ENCODE measurements around the gene ASTL. TPM values are rescaled to one million over a fixed set of nuclear protein-coding genes. Genes with fewer than 3 reads are reported as not detected.

Gene ASTL
- total and polyA plus RNA-seq, 8 donors: 0.08 TPM; not detected in 7

- no peaks in the 10 kb centered on the region for H3K4me1 ChIP-seq
- no peak overlapping the region for H3K4me3 ChIP-seq
- no peak overlapping the region for H3K27ac ChIP-seq
- 74 to 92% (median 84%) methylated on average over 2 of the region's 2 CpGs for WGBS, 5 donors
- H3K27me3 ChIP-seq: peaks cover 0 to 4% (median 0%) of the 10 kb centered on the region in 3 donors
- TF ChIP-seq EP300 (IDR thresholded peaks at IDR 0.05): no peak
- no peak for TF ChIP-seq POLR2A (IDR thresholded peaks at IDR 0.05)
- TF ChIP-seq, protein P1, sequence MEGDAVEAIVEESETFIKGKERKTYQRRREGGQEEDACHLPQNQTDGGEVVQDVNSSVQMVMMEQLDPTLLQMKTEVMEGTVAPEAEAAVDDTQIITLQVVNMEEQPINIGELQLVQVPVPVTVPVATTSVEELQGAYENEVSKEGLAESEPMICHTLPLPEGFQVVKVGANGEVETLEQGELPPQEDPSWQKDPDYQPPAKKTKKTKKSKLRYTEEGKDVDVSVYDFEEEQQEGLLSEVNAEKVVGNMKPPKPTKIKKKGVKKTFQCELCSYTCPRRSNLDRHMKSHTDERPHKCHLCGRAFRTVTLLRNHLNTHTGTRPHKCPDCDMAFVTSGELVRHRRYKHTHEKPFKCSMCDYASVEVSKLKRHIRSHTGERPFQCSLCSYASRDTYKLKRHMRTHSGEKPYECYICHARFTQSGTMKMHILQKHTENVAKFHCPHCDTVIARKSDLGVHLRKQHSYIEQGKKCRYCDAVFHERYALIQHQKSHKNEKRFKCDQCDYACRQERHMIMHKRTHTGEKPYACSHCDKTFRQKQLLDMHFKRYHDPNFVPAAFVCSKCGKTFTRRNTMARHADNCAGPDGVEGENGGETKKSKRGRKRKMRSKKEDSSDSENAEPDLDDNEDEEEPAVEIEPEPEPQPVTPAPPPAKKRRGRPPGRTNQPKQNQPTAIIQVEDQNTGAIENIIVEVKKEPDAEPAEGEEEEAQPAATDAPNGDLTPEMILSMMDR (IDR thresholded peaks at IDR 0.05): no peak
- TF ChIP-seq POLR2AphosphoS5 (IDR thresholded peaks at IDR 0.05): no peak
- intact Hi-C loops (cut with DNase I; ENCODE audit: low total_unique reads): no loop called here
- no peaks in the 10 kb centered on the region for H3K36me3 ChIP-seq
- no peak for DNase-seq
- H3K9me3 ChIP-seq: peaks cover 0 to 13% (median 5%) of the 10 kb centered on the region in 4 donors
Observed at GRCh38 chr2:96081042-96081441, 57.3 kb downstream of the ASTL start.

GRCh38 chr2:96075199-96075771, 63.0 kb downstream of the ASTL start:
- 61 to 86% (median 66%) methylated on average over 2 of the region's 2 CpGs for WGBS, 5 donors
- H3K9me3 ChIP-seq: peaks cover 0 to 20% (median 8%) of the 10 kb centered on the region in 4 donors
- H3K4me1 ChIP-seq: no peaks in the 10 kb centered on the region

GRCh38 chr2:96074156-96074555, 64.1 kb downstream of the ASTL start:
- no peak overlapping the region for H3K27ac ChIP-seq
- no peaks in the 10 kb centered on the region for H3K4me1 ChIP-seq
- intact Hi-C loops (cut with DNase I; ENCODE audit: low total_unique reads): no loop called here
- H3K36me3 ChIP-seq: no peaks in the 10 kb centered on the region
- H3K4me3 ChIP-seq: no peak overlapping the region
- DNase-seq: no peak
- TF ChIP-seq EP300 (IDR thresholded peaks at IDR 0.05) (no peak), POLR2AphosphoS5 (IDR thresholded peaks at IDR 0.05) (no peak), POLR2A (IDR thresholded peaks at IDR 0.05) (no peak)
- TF ChIP-seq, protein P1 (IDR thresholded peaks at IDR 0.05): no peak
- WGBS, 5 donors: 69 to 82% (median 72%) methylated on average over 6 of the region's 6 CpGs
- H3K9me3 ChIP-seq: peaks cover 0 to 20% (median 8%) of the 10 kb centered on the region in 4 donors
- H3K27me3 ChIP-seq: no peaks in the 10 kb centered on the region

More at GRCh38 chr2:96075199-96075771, 63.0 kb downstream of the ASTL start:
- DNase-seq: no peak
- Histone ChIP-seq H3K27ac (no peak overlapping the region), H3K36me3 (no peaks in the 10 kb centered on the region), H3K27me3 (no peaks in the 10 kb centered on the region), H3K4me3 (no peak overlapping the region)
- no peak for TF ChIP-seq POLR2A (IDR thresholded peaks at IDR 0.05)
- TF ChIP-seq POLR2AphosphoS5 (IDR thresholded peaks at IDR 0.05): no peak
- no peak for TF ChIP-seq EP300 (IDR thresholded peaks at IDR 0.05)
- TF ChIP-seq, protein P1 (IDR thresholded peaks at IDR 0.05): no peak
- intact Hi-C loops (cut with DNase I; ENCODE audit: low total_unique reads): no loop called here

- Histone ChIP-seq H3K27ac (no peak overlapping the region), H3K4me3 (no peak overlapping the region), H3K27me3 (no peaks in the 10 kb centered on the region), H3K4me1 (no peaks in the 10 kb centered on the region), H3K36me3 (no peaks in the 10 kb centered on the region), H3K9me3 (peaks cover 0 to 20% (median 8%) of the 10 kb centered on the region in 4 donors)
- TF ChIP-seq, protein P1 (IDR thresholded peaks at IDR 0.05): no peak
- TF ChIP-seq POLR2A (IDR thresholded peaks at IDR 0.05): no peak
- TF ChIP-seq EP300 (IDR thresholded peaks at IDR 0.05): no peak
- TF ChIP-seq POLR2AphosphoS5 (IDR thresholded peaks at IDR 0.05): no peak
- intact Hi-C loops (cut with DNase I; ENCODE audit: low total_unique reads): no loop called here
- 72 to 82% (median 79%) methylated on average over 6 to 7 of the region's 7 CpGs for WGBS, 5 donors
- DNase-seq: no peak
Observed at GRCh38 chr2:96073170-96073775, 65.0 kb downstream of the ASTL start.

Other genes starting within 250 kb of the ASTL start
- 100 to 1,000 TPM in 4 of 5 donors, 10 to 100 TPM in 1; 67.2 to 582 (median 252) TPM for gene ANKRD36C, start 146.7 kb downstream of the ASTL start, total RNA-seq
- 1 to 10 TPM; 1.5 to 5.4 (median 4.3) TPM for gene ANKRD36C, start 146.7 kb downstream of the ASTL start, polyA plus RNA-seq
- gene GPAT2, start 103.6 kb downstream of the ASTL start, total RNA-seq: 10 to 100 TPM in 1 of 5 donors, 1 to 10 TPM in 4; 2.6 to 13.6 (median 5.0) TPM
- gene GPAT2, start 103.6 kb downstream of the ASTL start, polyA plus RNA-seq: 1 to 10 TPM in 2 of 3 donors, under 1 TPM in 1; 0.37 to 3.8 (median 3.7) TPM
- 1 to 10 TPM in 2 of 5 donors, under 1 TPM in 1, not detected in 2; 0.43 to 2.9 (median 2.0) TPM for gene ADRA2B, start 21.9 kb downstream of the ASTL start, total RNA-seq
- under 1 TPM; 0.15 to 0.45 (median 0.19) TPM for gene ADRA2B, start 21.9 kb downstream of the ASTL start, polyA plus RNA-seq
- 1 to 10 TPM; 4.0 to 9.4 (median 8.1) TPM for gene DUSP2, start 6.9 kb upstream of the ASTL start, total RNA-seq
- 1 to 10 TPM; 3.6 to 6.1 (median 4.7) TPM for gene DUSP2, start 6.9 kb upstream of the ASTL start, polyA plus RNA-seq
- 100 to 1,000 TPM in 2 of 5 donors, 10 to 100 TPM in 3; 30.3 to 165 (median 87.5) TPM for gene STARD7, start 70.3 kb upstream of the ASTL start, total RNA-seq
- gene STARD7, start 70.3 kb upstream of the ASTL start, polyA plus RNA-seq: 10 to 100 TPM; 34.6 to 46.4 (median 43.1) TPM
- 10 to 100 TPM in 4 of 5 donors, 1 to 10 TPM in 1; 5.8 to 51.6 (median 21.9) TPM for gene TMEM127, start 127.5 kb upstream of the ASTL start, total RNA-seq
- 10 to 100 TPM in 1 of 3 donors, 1 to 10 TPM in 2; 5.7 to 11.4 (median 9.6) TPM for gene TMEM127, start 127.5 kb upstream of the ASTL start, polyA plus RNA-seq
- gene CIAO1, start 127.7 kb upstream of the ASTL start, total RNA-seq: 100 to 1,000 TPM in 2 of 5 donors, 10 to 100 TPM in 3; 58.3 to 161 (median 95.3) TPM
- gene CIAO1, start 127.7 kb upstream of the ASTL start, polyA plus RNA-seq: 10 to 100 TPM; 29.3 to 43.4 (median 42.3) TPM
- gene SNRNP200, start 167.0 kb upstream of the ASTL start, total RNA-seq: 100 to 1,000 TPM in 2 of 5 donors, 10 to 100 TPM in 3; 74.0 to 184 (median 88.1) TPM
- gene SNRNP200, start 167.0 kb upstream of the ASTL start, polyA plus RNA-seq: 10 to 100 TPM; 31.2 to 67.1 (median 33.8) TPM
- gene ITPRIPL1, start 186.8 kb upstream of the ASTL start, total RNA-seq: 1 to 10 TPM in 1 of 5 donors, under 1 TPM in 1, not detected in 3; 0.29 to 3.9 TPM
- gene ITPRIPL1, start 186.8 kb upstream of the ASTL start, polyA plus RNA-seq: under 1 TPM in 2 of 3 donors, not detected in 1; 0.44 to 0.78 TPM
- gene NCAPH, start 197.3 kb upstream of the ASTL start, total RNA-seq: 1 to 10 TPM; 1.3 to 7.7 (median 1.8) TPM
- 1 to 10 TPM; 3.1 to 4.7 (median 3.3) TPM for gene NCAPH, start 197.3 kb upstream of the ASTL start, polyA plus RNA-seq